Measurements from ENCODE around the gene CST7.
"Not testable (repeated sequence)": the region's sequence is repeated elsewhere in the genome, so short reads cannot be mapped to it uniquely, and the experiment has no call there.

CST7 gene

GRCh38 chr20:24929867-24930723 lies 19.0 kb upstream of the CST7 start:
- not testable (repeated sequence) for DNase-seq

GRCh38 chr20:24930724-24931688 lies 18.1 kb upstream of the CST7 start:
- DNase-seq = not testable (repeated sequence)

GRCh38 chr20:24931893-24932292 lies 17.2 kb upstream of the CST7 start:
- DNase-seq = not testable (repeated sequence)

GRCh38 chr20:24933266-24933908 lies 15.7 kb upstream of the CST7 start:
- DNase-seq = no peak

GRCh38 chr20:24934101-24934661 lies 14.9 kb upstream of the CST7 start:
- DNase-seq = no peak

- DNase-seq = no peak
These were observed 14.4 kb upstream of the CST7 start for GRCh38 chr20:24934716-24935115.

- no peak for DNase-seq
These were observed 13.9 kb upstream of the CST7 start for GRCh38 chr20:24935140-24935539.

GRCh38 chr20:24935766-24936525 lies 13.1 kb upstream of the CST7 start:
- DNase-seq = no peak

GRCh38 chr20:24936526-24937407 lies 12.3 kb upstream of the CST7 start:
- no peak for DNase-seq

- no peak for DNase-seq
These were observed 11.5 kb upstream of the CST7 start for GRCh38 chr20:24937579-24937978.

GRCh38 chr20:24938498-24938897 lies 10.6 kb upstream of the CST7 start:
- DNase-seq = no peak

- no peak for DNase-seq
These were observed 10.0 kb upstream of the CST7 start for GRCh38 chr20:24939036-24939435.

GRCh38 chr20:24942679-24943078 lies 6.4 kb upstream of the CST7 start:
- DNase-seq = no peak

GRCh38 chr20:24943196-24943595 lies 5.9 kb upstream of the CST7 start:
- no peak for DNase-seq

- DNase-seq = no peak
These were observed 5.3 kb upstream of the CST7 start for GRCh38 chr20:24943731-24944130.

GRCh38 chr20:24946376-24946775 lies 2.7 kb upstream of the CST7 start:
- DNase-seq = not testable (repeated sequence)

- not testable (repeated sequence) for DNase-seq
These were observed 602 bp upstream of the CST7 start for GRCh38 chr20:24948396-24948938.

- no peak for DNase-seq
These were observed 673 bp downstream of the CST7 start for GRCh38 chr20:24949756-24950127.

GRCh38 chr20:24950128-24950835 lies 1.2 kb downstream of the CST7 start:
- DNase-seq = no peak
